GM12801 (cell line): ENCODE data around the gene RBM33.

Source experiments
- TF ChIP-seq, protein P1 (sequence below): IDR thresholded peaks from one replicate; pipeline ENCODE4 v1.5.1; 2011; ENCODE audit warnings: control low read depth; ENCODE audit not compliant: insufficient read length; ENCODE audit errors: extremely low read depth

Gene RBM33

DNA sequence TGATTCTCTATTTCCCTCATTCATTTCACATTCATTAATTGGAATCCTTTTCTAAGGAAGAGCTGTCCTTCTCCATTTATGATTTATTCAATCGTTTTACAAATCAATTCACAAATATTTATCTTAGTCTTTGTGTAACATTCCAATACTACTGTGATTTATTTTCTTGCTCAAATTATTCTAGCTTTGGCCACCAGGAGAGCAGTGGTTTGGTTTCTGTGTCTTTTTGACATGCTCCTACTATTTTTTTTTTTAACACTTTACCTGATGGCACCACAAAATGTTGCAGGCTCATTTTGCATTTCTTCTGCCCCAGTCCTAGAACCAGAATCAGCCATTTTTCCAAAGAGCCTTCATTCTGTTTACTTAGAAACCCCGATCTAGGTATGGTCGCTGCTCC, 13.3 kb upstream of the RBM33 start:
- TF ChIP-seq, protein P1, sequence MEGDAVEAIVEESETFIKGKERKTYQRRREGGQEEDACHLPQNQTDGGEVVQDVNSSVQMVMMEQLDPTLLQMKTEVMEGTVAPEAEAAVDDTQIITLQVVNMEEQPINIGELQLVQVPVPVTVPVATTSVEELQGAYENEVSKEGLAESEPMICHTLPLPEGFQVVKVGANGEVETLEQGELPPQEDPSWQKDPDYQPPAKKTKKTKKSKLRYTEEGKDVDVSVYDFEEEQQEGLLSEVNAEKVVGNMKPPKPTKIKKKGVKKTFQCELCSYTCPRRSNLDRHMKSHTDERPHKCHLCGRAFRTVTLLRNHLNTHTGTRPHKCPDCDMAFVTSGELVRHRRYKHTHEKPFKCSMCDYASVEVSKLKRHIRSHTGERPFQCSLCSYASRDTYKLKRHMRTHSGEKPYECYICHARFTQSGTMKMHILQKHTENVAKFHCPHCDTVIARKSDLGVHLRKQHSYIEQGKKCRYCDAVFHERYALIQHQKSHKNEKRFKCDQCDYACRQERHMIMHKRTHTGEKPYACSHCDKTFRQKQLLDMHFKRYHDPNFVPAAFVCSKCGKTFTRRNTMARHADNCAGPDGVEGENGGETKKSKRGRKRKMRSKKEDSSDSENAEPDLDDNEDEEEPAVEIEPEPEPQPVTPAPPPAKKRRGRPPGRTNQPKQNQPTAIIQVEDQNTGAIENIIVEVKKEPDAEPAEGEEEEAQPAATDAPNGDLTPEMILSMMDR: no peak

DNA sequence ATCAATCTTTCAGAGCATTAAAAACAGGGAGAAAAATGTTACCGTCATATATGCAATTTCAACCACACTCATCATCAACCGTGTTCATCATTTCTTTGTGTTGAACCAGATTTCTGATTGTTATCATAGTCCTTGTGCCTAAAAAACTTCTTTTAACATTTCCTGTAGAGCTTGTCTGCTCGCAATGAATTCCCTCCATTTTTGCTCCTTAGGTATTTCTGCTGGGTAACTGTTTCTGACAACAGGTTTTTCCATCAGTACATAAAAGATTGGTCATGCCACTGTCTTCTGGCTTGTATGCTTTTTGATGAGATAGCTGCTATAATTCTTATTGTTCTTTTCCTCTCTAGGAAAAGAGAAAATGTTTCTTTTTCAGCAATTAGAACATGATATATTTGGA, 8.6 kb upstream of the RBM33 start:
- TF ChIP-seq, protein P1: no peak

DNA sequence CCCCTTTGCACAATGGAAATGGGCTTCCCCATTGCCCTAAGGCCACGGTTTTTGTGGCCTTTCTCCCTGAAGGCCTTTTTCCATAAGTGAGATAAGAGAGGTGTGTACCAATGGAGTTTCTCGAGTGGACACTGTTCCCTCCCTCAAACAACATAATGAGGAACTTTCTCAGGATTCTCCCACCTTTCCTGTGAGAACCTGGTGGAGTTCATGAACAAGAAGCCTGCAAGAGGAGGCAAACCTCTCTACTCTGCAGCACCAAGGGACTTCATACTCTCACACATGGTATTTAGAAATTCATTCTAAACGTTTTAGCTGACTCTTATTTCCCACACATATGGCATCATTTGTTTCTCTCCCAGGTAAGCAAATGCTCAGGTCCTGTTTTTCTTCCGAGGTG, 7.3 kb upstream of the RBM33 start:
- TF ChIP-seq, protein P1: no peak

DNA sequence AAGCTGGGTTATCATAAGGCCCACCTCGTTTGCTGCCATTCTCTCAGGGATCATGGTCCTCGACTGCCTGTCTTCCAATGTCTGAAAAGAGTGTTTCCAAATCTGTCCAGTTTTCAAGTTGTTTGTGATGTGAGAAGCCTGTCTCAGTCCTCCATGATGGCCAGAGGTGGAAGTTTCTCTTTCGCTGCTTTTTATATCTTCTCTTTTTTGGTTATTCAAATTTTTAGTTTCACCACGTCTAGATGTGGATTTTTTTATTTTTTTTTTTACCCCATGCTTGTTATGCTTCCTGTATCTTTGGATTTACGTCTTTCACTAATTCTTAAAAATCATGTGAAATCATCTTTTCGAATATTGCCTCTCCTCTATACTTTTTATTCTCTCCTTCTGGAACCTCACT, 6.1 kb upstream of the RBM33 start:
- TF ChIP-seq, protein P1: no peak

DNA sequence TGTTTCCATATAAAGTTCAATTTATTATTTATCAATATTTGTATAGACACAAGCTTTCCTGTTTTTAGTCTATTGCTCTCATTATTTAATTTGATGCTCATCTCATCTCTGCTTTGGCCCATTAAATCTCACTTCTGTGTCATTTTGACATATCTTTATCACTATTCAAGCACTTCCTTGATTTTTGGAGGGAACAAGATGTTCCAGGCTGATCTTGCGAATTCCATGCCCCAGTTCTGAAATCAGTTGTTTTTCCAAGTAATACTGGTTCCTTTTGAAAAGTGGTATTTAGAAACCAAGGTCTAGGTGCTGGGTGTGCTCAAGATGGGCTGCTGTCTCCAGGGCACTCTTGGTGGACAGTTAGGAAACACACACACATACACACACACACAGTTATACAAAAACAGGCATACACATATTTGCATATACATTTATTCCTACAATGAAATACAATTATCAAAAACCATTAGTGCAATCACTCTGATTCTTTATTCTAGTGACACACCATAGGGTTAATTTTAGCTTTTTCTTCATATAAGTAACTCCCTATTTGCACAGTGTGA, 4.4 kb upstream of the RBM33 start:
- TF ChIP-seq, protein P1: no peak

DNA sequence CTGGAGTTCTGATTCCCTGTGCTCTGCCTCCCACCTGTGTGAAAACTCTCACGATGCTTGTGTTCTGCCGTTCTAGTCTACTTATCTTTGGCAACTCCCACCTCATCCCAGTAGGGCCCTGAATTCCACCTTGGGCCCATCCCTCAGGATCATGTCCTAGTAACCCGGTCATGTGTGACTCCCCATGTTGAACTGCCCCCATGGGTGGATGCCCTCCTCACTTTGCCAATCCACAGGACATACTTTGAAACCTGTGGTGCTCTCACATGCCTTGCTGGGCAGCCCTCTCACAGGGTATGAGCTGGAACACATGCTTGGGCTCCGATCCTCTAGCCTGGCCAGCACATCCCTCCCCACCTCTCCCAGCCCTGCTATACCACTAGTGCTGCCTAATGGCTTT, 3.8 kb upstream of the RBM33 start:
- TF ChIP-seq, protein P1: no peak

DNA sequence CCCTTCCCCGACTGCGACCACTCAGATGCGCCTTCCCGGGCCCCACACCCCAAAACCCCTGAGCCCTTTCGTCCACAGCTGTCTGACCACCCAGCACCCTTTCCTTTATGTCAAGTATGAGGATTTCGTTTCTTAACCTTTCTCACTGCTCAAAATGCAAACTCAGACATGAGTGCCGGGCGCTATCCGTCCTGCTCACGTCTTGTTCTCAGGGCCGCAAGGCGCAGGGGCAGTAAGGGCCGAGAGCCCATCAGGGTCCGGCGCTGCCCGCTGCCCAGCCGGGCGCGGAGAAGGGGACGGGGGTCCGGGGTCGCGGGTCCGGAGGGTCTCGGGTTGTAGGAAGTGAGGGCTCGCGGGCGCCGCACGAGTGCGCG, 670 bp upstream of the RBM33 start:
- TF ChIP-seq, protein P1: no peak
